Measurements from ENCODE around the gene TMBIM4.

The TMBIM4 gene

DNA sequence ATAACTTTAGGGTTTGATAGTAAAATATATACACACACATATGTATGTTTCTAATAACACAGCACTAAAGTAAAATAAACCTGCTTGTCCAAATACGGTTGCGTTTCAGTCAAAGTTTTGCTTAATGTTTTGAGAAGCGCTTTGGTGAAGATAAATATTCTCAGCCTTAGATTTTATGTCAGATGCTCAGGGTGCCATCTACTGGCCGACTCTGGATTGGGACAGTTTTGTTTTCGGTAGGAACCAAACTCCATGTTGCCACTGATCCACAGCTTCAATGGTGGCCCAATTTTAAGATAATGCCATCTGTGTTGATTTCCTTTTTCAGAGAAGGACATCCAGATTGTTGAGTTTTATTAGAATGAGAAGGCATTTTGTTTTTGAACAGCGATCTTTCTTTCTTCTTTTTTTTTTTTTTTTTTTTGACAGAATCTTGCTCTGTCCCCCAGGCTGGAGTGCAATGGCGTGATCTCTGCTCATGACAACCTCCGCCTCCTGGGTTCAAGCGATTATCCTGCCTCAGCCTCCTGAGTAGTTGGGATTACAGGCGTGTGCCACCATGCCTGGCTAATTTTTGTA is 82.3 kb downstream of the TMBIM4 start:
- TF ChIP-seq, protein P1, sequence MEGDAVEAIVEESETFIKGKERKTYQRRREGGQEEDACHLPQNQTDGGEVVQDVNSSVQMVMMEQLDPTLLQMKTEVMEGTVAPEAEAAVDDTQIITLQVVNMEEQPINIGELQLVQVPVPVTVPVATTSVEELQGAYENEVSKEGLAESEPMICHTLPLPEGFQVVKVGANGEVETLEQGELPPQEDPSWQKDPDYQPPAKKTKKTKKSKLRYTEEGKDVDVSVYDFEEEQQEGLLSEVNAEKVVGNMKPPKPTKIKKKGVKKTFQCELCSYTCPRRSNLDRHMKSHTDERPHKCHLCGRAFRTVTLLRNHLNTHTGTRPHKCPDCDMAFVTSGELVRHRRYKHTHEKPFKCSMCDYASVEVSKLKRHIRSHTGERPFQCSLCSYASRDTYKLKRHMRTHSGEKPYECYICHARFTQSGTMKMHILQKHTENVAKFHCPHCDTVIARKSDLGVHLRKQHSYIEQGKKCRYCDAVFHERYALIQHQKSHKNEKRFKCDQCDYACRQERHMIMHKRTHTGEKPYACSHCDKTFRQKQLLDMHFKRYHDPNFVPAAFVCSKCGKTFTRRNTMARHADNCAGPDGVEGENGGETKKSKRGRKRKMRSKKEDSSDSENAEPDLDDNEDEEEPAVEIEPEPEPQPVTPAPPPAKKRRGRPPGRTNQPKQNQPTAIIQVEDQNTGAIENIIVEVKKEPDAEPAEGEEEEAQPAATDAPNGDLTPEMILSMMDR (IDR thresholded peaks at IDR 0.05; ENCODE audit: low read depth, low read length), result peak; percentile 63
- H3K4me3 ChIP-seq (ENCODE audit: low read depth, low read length), result no peak overlapping the region

DNA sequence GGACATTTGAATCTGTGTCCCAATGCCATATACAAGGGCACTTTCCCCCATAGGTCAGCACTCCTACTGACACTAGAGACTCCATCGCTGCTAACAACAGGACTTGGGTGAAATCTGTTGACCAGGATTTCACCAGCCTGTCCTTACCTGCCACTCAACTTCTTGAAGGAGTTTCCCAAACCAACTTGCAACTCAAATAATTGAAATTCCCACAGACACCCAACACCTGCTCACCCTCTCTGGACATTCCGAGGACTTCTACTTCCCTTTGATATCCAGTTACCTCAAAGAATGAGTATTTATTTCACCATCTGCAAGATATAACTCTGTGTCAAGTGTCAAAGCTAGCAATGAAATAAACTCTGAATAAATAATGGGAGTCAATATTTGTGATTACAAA is 83.8 kb downstream of the TMBIM4 start:
- TF ChIP-seq, protein P1 (IDR thresholded peaks at IDR 0.05; ENCODE audit: low read depth, low read length), result no peak
- no peak overlapping the region for H3K4me3 ChIP-seq (ENCODE audit: low read depth, low read length)

All from WI38 (cell line).